ENCODE results near the gene PLEKHG5.
"Not testable (repeated sequence)": the region's sequence is repeated elsewhere in the genome, so short reads cannot be mapped to it uniquely, and the experiment has no call there.

Gene PLEKHG5

GRCh38 chr1:6445062-6445763 lies 46.3 kb downstream of the PLEKHG5 start:
- no peak for DNase-seq

- DNase-seq: no peak
Observed at GRCh38 chr1:6444377-6444776, 47.1 kb downstream of the PLEKHG5 start.

GRCh38 chr1:6443339-6444115 lies 47.9 kb downstream of the PLEKHG5 start:
- no peak for DNase-seq

- no peak for DNase-seq
Observed at GRCh38 chr1:6441586-6441985, 49.9 kb downstream of the PLEKHG5 start.

GRCh38 chr1:6440198-6441126 lies 51.0 kb downstream of the PLEKHG5 start:
- DNase-seq: peak; percentile 43

- peak; percentile 66 for DNase-seq
Observed at GRCh38 chr1:6438047-6438525, 53.4 kb downstream of the PLEKHG5 start.

- DNase-seq: not testable (repeated sequence)
Observed at GRCh38 chr1:6437012-6437700, 54.3 kb downstream of the PLEKHG5 start.

- DNase-seq: not testable (repeated sequence)
Observed at GRCh38 chr1:6436277-6436676, 55.2 kb downstream of the PLEKHG5 start.

- no peak for DNase-seq
Observed at GRCh38 chr1:6435547-6435946, 55.9 kb downstream of the PLEKHG5 start.

- DNase-seq: no peak
Observed at GRCh38 chr1:6435129-6435528, 56.3 kb downstream of the PLEKHG5 start.

- DNase-seq: no peak
Observed at GRCh38 chr1:6434186-6434585, 57.3 kb downstream of the PLEKHG5 start.

GRCh38 chr1:6431645-6432579 lies 59.6 kb downstream of the PLEKHG5 start:
- DNase-seq: not testable (repeated sequence)

GRCh38 chr1:6429660-6430411 lies 61.6 kb downstream of the PLEKHG5 start:
- DNase-seq: not testable (repeated sequence)

- not testable (repeated sequence) for DNase-seq
Observed at GRCh38 chr1:6428453-6428852, 63.0 kb downstream of the PLEKHG5 start.

GRCh38 chr1:6427441-6428390 lies 63.8 kb downstream of the PLEKHG5 start:
- DNase-seq: no peak

- DNase-seq: no peak
Observed at GRCh38 chr1:6426972-6427350, 64.5 kb downstream of the PLEKHG5 start.

GRCh38 chr1:6426277-6426971 lies 65.0 kb downstream of the PLEKHG5 start:
- DNase-seq: no peak

GRCh38 chr1:6425658-6426057 lies 65.8 kb downstream of the PLEKHG5 start:
- no peak for DNase-seq

Measured in effector CD8-positive, alpha-beta T cell (primary cell).